H1 (cell line): ENCODE data around the gene SFMBT2. TPM values are rescaled to one million over a fixed set of nuclear protein-coding genes. Genes with fewer than 3 reads are reported as not detected.

Experiments
- ASH2L ChIP-seq: fragments of 200-600, 300-600 bp; sonication (generic); IDR thresholded peaks from one replicate; pipeline ENCODE4 v1.7.1; 2017; ENCODE audit warnings: low read length
- ATF2 ChIP-seq: IDR thresholded peaks from 2 replicates; pipeline ENCODE4 v1.6.1; 2012; ENCODE audit warnings: low read length, inconsistent platforms
- CHD1 ChIP-seq: IDR thresholded peaks from 2 replicates; pipeline ENCODE4 v1.6.1; 2012; ENCODE audit warnings: low read depth, low read length, improper control_type of control experiment
- CHD7 ChIP-seq: fragments of 300-600 bp; sonication (generic); IDR thresholded peaks from 2 replicates; pipeline ENCODE4 v1.7.1; 2012; ENCODE audit warnings: low read length, moderate library complexity, mild to moderate bottlenecking, inconsistent platforms; ENCODE audit not compliant: insufficient replicate concordance
- NANOG ChIP-seq: IDR thresholded peaks from 2 replicates; pipeline ENCODE4 v1.6.1; 2011; ENCODE audit warnings: low read length, low read depth, mild to moderate bottlenecking, inconsistent platforms; ENCODE audit not compliant: insufficient read depth, poor library complexity, severe bottlenecking
- PHF8 ChIP-seq: fragments of 200-600 bp; sonication (generic); conservative IDR thresholded peaks from 2 replicates; pipeline ENCODE4 v1.7.1; 2012; ENCODE audit warnings: low read depth, mild to moderate bottlenecking, inconsistent platforms, low read length, moderate library complexity
- SIX5 ChIP-seq: IDR thresholded peaks from 2 replicates; pipeline ENCODE4 v1.6.1; 2011; ENCODE audit warnings: mild to moderate bottlenecking, low read depth, low read length
- SRF ChIP-seq: IDR thresholded peaks from 2 replicates; pipeline ENCODE4 v1.6.1; 2011; ENCODE audit warnings: mild to moderate bottlenecking, low read depth, low read length, moderate library complexity
- TAF7 ChIP-seq: optimal IDR thresholded peaks from 2 replicates; pipeline ENCODE3; 2011; ENCODE audit warnings: low read depth, mild to moderate bottlenecking, inconsistent platforms, low read length, moderate library complexity, borderline replicate concordance
- TBP ChIP-seq: IDR thresholded peaks from 2 replicates; pipeline ENCODE4 v1.6.1; 2011; ENCODE audit warnings: low read depth, low read length, improper control_type of control experiment
- ZNF274 ChIP-seq: IDR thresholded peaks from 2 replicates; pipeline ENCODE4 v1.7.0; 2012; ENCODE audit warnings: low read length, borderline replicate concordance; ENCODE audit errors: extremely low read depth
- polyA plus RNA-seq, 7 experiments: library from polyadenylated mRNA; depleted of rRNA in 3 of 7; stranded (reverse) in 5 of 7; unstranded in 2 of 7; fragments of >200 nt in 5 of 7; fragments of 200-250 nt in 2 of 7; gene quantifications; 1 replicate in 5 of 7; 2 replicates in 1 of 7; 4 replicates in 1 of 7; pipeline versions ENCODE4 v1.2.1 to v1.2.3, GENCODE V29; 2011 to 2013; ENCODE audit warnings: missing spikeins in 2 of 7, mixed read lengths in 2 of 7
- total RNA-seq: library from RNA; stranded (reverse); fragmentation: NEBNext Ultra II Directional; extraction: Animal tissue kit (Norgen Biotek cat#: 25700); gene quantifications from 2 replicates; pipeline ENCODE4 v1.2.1, GENCODE V29; 2021

SFMBT2 gene
- total and polyA plus RNA-seq, 2 of the 8 experiments (the other 6 are each of a cell fraction or from before 2014, with no cell fraction given), result 2.9 to 11.0 TPM

GRCh38 chr10:7389844-7390243 lies 21.0 kb downstream of the SFMBT2 start (continued):
- TF ChIP-seq CHD7, result no peak
- no peak for TF ChIP-seq CHD1
- no peak for TF ChIP-seq PHF8
- no peak for TF ChIP-seq SIX5
- no peak for TF ChIP-seq ASH2L
- TF ChIP-seq ZNF274, result no peak
- TF ChIP-seq TAF7, result no peak
- TF ChIP-seq SRF, result no peak
- TF ChIP-seq NANOG, result no peak
- no peak for TF ChIP-seq ATF2
- TF ChIP-seq TBP, result no peak
